Ovary (tissue), 9 donors: Measurements from ENCODE around the gene PHKB. TPM values are rescaled to one million over a fixed set of nuclear protein-coding genes. Genes with fewer than 3 reads are reported as not detected.
"Not testable (repeated sequence)": the region's sequence is repeated elsewhere in the genome, so short reads cannot be mapped to it uniquely, and the experiment has no call there.

Experiments
- DNase-seq, 5 donors: peaks; one replicate each; pipeline ENCODE4 v3.0.0-alpha.2; 2019 to 2020
- H3K27ac ChIP-seq, 2 donors: fragments of 200-600 bp; one replicate each; pipeline versions ENCODE4 v1.5.1 to v1.8.0; 2019 to 2022
- H3K27me3 ChIP-seq: fragments of 200-600 bp; one replicate; pipeline ENCODE4 v1.8.0; 2022
- H3K36me3 ChIP-seq: fragments of 200-600 bp; sonication (generic); one replicate; pipeline ENCODE4 v1.5.1; 2019
- H3K4me1 ChIP-seq: one replicate; pipeline ENCODE4 v1.8.1; 2013; ENCODE audit warnings: mild to moderate bottlenecking, moderate library complexity; ENCODE audit not compliant: insufficient read depth
- H3K4me3 ChIP-seq: fragments of 200-600 bp; sonication (generic); one replicate; pipeline ENCODE4 v1.5.1; 2017
- H3K9me3 ChIP-seq, 2 donors: fragments of 200-600 bp in 1 of 2; sonication (generic) in 1 of 2; one replicate each; pipeline versions ENCODE4 v1.5.1 to v1.8.1; 2013 to 2019; ENCODE audit warnings: mild to moderate bottlenecking in 1 of 2, moderate library complexity in 1 of 2
- CTCF ChIP-seq, 3 donors: fragments of 450-650 bp in 2 of 3; fragments of 200-600 bp in 1 of 3; IDR thresholded peaks; one replicate each; pipeline versions ENCODE4 v1.5.1 to v1.8.0; 2016 to 2022; ENCODE audit warnings: antibody characterized with exemption in 3 of 3, mild to moderate bottlenecking in 1 of 3
- EP300 ChIP-seq: sonication (generic); formaldehyde crosslinking; IDR thresholded peaks from one replicate; pipeline ENCODE4 v1.6.1; 2017; ENCODE audit warnings: antibody characterized with exemption
- POLR2A ChIP-seq: fragments of 450-650 bp; IDR thresholded peaks from one replicate; pipeline ENCODE4 v1.6.1; 2017; ENCODE audit warnings: antibody characterized with exemption, mild to moderate bottlenecking, moderate library complexity
- WGBS, 3 donors: extraction: QIAGEN DNeasy Blood & Tissue Kit in 1 of 3; methylation state at CpG; one replicate each; pipeline versions ENCODE4 v1.1.5 to v1.1.7; 2013 to 2017; 5-methylcytosine and 5-hydroxymethylcytosine counted together
- intact Hi-C, 4 donors: fragments of 100-400 bp; cut with DNase I; formaldehyde crosslinking; loops; one replicate each; pipeline versions ENCODE4 v1.11.0 to v1.15.1; 2022 to 2023
- polyA plus RNA-seq, 2 donors: library from polyadenylated mRNA; stranded (reverse); fragments of 200-250 nt in 1 of 2; fragments of 350-450 nt in 1 of 2; fragmentation: Illumina TruSeq in 1 of 2; extraction: RNeasy Lipid Tissue Mini Kit (QIAGEN cat#74804) in 1 of 2; gene quantifications; one replicate each; pipeline ENCODE4 v1.2.3, GENCODE V29; 2013 to 2014
- total RNA-seq, 7 donors: library from RNA; depleted of rRNA in 2 of 7; stranded (reverse); fragments of >200 nt in 2 of 7; fragmentation: NEBNext Ultra II Directional in 3 of 7; extraction: Animal tissue kit (Norgen Biotek cat#: 25700) in 3 of 7; gene quantifications; one replicate each; pipeline versions ENCODE4 v1.1.0 to v1.2.4, GENCODE V29; 2016 to 2023
- donor health status: DM: no; HTN: no; CAD: no; lungs with moderate emphysema.
- donor health status: DM: no; HTN: no; CAD: no.
- donor health status: Bipolar disorder and iron deficiency.
- donor health status: DM: yes; HTN: yes; CAD: no.
- donor health status: DM: no; HTN: no; CAD: no.
- donor health status: DM: yes; HTN: yes; CAD: no.

The PHKB gene
- total and polyA plus RNA-seq, 9 donors = 16.5 to 86.6 (median 59.4) TPM

- WGBS, 3 donors = 98 to 100% (median 98%) methylated on average over 1 of the region's 1 CpG
- TF ChIP-seq CTCF (IDR thresholded peaks at IDR 0.05) (no peak), POLR2A (no peak), EP300 (no peak)
- Histone ChIP-seq H3K9me3 (no peaks in the 10 kb centered on the region), H3K4me1 (no peaks in the 10 kb centered on the region), H3K36me3 (no peaks in the 10 kb centered on the region), H3K27me3 (no peaks in the 10 kb centered on the region), H3K4me3 (no peak overlapping the region), H3K27ac (no peak overlapping the region)
- intact Hi-C loops = no loop called here
- DNase-seq = no peak
Measured at GRCh38 chr16:47426806-47427205, 34.3 kb upstream of the PHKB start.

DNA sequence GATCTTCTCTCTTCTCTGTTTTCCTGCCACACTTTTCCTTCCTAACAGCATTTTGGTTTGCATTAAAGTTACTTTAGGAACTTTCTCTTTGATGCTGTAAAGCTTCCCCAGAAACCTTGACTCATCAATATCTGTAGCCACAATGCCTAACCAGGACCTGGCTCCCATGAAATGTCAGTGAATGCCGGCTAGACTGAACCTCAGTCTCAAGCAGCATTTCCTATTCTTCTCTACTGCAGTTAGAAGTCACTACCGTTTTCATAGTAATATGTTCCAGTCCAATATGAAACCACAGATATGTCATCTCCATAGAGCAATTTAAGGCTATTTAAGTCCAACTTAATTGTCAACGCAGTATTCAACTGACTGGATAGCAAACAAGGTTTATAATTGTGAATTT is 29.2 kb upstream of the PHKB start:
- Histone ChIP-seq H3K36me3 (no peaks in the 10 kb centered on the region), H3K27me3 (no peaks in the 10 kb centered on the region), H3K27ac (no peak overlapping the region), H3K4me3 (no peak overlapping the region), H3K9me3 (no peaks in the 10 kb centered on the region), H3K4me1 (no peaks in the 10 kb centered on the region)
- 94 to 97% (median 96%) methylated on average over 3 of the region's 3 CpGs for WGBS, 3 donors
- DNase-seq = no peak
- intact Hi-C loops = no loop called here
- no peak for TF ChIP-seq POLR2A
- TF ChIP-seq CTCF (IDR thresholded peaks at IDR 0.05) = no peak
- TF ChIP-seq EP300 = no peak

GRCh38 chr16:47434274-47434673 is 26.9 kb upstream of the PHKB start:
- H3K4me1 ChIP-seq, H3K27ac ChIP-seq, H3K36me3 ChIP-seq, intact Hi-C loops, H3K9me3 ChIP-seq, DNase-seq, H3K4me3 ChIP-seq, H3K27me3 ChIP-seq: not testable (repeated sequence)
- 93 to 96% (median 95%) methylated on average over 2 of the region's 2 CpGs for WGBS, 3 donors

- H3K27me3 ChIP-seq, H3K4me1 ChIP-seq, H3K27ac ChIP-seq, DNase-seq, intact Hi-C loops, H3K9me3 ChIP-seq, H3K4me3 ChIP-seq, H3K36me3 ChIP-seq: not testable (repeated sequence)
- WGBS, 3 donors = 91 to 96% (median 96%) methylated on average over 3 of the region's 3 CpGs
Measured at GRCh38 chr16:47440066-47440465, 21.1 kb upstream of the PHKB start.

DNA sequence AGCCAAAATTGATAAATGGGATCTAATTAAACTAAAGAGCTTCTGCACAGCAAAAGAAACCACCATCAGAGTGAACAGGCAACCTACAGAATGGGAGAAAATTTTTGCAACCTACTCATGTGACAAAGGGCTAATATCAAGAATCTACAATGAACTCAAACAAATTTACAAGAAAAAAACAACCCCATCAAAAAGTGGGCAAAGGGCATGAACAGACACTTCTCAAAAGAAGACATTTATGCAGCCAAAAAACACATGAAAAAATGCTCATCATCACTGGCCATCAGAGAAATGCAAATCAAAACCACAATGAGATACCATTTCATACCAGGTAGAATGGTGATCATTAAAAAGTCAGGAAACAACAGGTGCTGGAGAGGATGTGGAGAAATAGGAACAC is 18.2 kb upstream of the PHKB start:
- DNase-seq, intact Hi-C loops, H3K4me1 ChIP-seq, H3K9me3 ChIP-seq, H3K4me3 ChIP-seq, H3K36me3 ChIP-seq, H3K27me3 ChIP-seq, H3K27ac ChIP-seq: not testable (repeated sequence)

GRCh38 chr16:47446431-47446830 is 14.7 kb upstream of the PHKB start:
- intact Hi-C loops = no loop called here
- Histone ChIP-seq H3K27me3 (no peaks in the 10 kb centered on the region), H3K4me3 (no peak overlapping the region), H3K9me3 (no peaks in the 10 kb centered on the region), H3K4me1 (no peaks in the 10 kb centered on the region), H3K27ac (no peak overlapping the region), H3K36me3 (no peaks in the 10 kb centered on the region)
- DNase-seq = no peak
- 95 to 100% (median 98%) methylated on average over 3 of the region's 3 CpGs for WGBS, 3 donors
- no peak for TF ChIP-seq POLR2A
- no peak for TF ChIP-seq EP300
- no peak for TF ChIP-seq CTCF (IDR thresholded peaks at IDR 0.05)
